Globus pallidus (tissue), 1 donor: ENCODE results near the gene NDUFB3.
"Not testable (repeated sequence)": the region's sequence is repeated elsewhere in the genome, so short reads cannot be mapped to it uniquely, and the experiment has no call there.

ENCODE experiments used
- DNase-seq: peaks from one replicate; pipeline ENCODE4 v3.0.0-alpha.2; 2015; ENCODE audit warnings: low spot score

Gene NDUFB3

DNA sequence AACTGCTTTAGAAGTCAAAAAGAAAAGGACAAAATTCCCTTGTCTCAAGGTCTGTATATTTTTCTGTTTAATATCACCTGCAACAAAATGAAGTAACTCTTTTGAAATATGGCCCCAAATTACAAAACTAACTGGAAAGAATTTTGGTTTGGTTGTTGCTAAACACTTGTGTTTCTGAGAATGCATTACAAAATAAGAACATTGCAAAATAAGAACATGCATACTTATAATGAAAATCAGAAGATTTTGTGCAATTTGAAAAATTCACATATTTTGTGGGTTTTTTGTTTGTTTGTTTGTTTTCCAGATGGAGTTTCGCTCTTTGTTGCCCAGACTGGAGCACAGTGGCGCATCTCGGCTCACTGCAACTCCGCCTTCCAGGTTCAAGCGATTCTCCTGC is 21.8 kb downstream of the NDUFB3 start:
- DNase-seq: no peak

- no peak for DNase-seq
Measured at GRCh38 chr2:201100497-201100896, 28.7 kb downstream of the NDUFB3 start.

- no peak for DNase-seq
Measured at GRCh38 chr2:201105759-201106158, 34.0 kb downstream of the NDUFB3 start.

DNA sequence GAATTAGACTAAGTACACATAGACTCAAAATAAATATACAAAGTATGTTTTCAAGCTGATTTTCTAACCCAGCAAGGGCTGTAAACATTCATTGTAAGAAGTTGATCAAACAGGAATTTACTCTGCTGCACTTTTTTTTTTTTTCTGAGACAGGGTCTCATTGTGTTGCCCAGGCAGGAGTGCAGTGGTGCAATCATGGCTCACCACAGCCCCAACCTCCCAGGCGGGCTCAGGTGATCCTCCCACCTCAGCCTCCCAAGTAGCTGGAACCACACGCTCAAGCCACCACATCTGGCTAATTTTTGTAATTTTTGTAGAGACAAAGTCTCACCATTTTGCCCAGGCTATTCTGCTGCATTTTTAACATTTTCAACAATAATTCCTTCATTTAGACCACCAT is 35.8 kb downstream of the NDUFB3 start:
- DNase-seq: no peak

DNA sequence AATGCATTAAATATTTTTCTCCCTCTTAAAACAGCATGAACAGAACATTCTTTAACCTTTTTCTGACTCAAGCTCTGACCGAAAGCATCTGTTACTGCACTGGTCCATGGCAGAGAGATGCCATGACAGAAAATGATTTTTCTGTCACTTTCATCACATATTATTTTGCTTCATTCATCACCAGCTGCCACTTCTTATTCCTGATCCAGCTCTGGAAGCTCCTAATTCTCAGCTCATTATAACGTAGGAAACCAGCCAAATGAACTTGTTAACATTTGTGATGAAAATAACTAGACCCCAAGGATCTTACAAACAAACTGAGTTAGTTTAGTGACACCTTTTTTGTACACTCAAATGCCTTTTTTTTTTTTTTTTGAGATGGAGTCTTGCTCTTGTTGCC is 36.5 kb downstream of the NDUFB3 start:
- DNase-seq: no peak

- no peak for DNase-seq
Measured at GRCh38 chr2:201109186-201109585, 37.4 kb downstream of the NDUFB3 start.

DNA sequence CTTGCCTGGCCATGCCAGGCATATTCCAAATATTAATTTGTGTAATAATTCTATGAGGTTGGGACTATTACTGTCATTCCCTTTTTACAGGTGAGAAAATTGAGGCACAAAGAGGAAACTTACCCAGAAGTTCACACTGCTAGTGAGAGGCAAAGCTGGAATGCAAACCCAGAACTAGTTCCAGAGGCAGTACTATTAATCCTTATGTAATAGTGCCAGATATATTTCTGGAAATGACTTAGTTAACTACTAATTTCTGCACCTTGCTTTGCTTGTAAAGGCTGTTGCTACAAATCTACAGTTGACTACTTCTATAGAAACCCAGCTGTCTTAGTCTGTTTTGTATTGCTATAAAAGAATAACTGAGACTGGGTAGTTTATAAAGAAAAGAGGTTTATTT is 38.8 kb downstream of the NDUFB3 start:
- no peak for DNase-seq

DNA sequence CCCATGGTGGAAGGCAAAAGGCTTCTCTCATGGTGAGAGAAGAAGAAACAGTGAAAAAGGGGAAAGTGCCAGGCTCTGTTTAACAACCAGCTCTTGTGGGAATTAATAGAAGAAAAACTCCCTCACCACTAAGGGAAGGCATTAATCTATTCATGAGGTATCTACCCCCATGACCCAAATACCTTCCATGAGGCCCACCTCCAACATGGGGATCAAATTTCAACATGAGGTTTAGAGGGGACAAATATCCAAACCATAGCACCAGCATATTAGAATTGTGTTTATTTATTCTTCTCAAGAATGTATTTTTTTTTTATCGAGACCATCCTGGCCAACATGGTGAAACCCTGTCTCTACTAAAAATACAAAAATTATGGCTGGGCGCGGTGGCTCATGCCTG is 39.3 kb downstream of the NDUFB3 start:
- DNase-seq: no peak

GRCh38 chr2:201114350-201114749 is 42.5 kb downstream of the NDUFB3 start:
- no peak for DNase-seq

DNA sequence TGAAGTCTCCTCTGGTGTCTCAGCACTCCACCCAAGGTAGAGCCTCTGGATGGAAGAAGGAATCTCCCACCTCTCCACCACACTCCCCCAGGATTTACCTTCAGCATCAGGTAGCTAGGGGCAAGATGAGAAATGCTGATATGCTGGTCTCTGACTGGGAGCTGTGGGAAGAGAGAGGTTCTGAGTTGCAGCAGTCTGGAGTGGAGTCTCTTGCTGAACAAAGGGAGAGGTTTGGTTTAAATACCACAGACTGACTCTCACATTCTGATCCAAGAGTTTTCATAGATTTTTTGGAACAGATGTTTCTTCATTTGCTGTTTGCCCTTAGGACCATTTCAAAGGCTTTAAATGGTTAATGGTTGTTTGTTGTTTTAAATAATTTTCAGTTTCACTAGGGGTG is 43.0 kb downstream of the NDUFB3 start:
- no peak for DNase-seq

DNA sequence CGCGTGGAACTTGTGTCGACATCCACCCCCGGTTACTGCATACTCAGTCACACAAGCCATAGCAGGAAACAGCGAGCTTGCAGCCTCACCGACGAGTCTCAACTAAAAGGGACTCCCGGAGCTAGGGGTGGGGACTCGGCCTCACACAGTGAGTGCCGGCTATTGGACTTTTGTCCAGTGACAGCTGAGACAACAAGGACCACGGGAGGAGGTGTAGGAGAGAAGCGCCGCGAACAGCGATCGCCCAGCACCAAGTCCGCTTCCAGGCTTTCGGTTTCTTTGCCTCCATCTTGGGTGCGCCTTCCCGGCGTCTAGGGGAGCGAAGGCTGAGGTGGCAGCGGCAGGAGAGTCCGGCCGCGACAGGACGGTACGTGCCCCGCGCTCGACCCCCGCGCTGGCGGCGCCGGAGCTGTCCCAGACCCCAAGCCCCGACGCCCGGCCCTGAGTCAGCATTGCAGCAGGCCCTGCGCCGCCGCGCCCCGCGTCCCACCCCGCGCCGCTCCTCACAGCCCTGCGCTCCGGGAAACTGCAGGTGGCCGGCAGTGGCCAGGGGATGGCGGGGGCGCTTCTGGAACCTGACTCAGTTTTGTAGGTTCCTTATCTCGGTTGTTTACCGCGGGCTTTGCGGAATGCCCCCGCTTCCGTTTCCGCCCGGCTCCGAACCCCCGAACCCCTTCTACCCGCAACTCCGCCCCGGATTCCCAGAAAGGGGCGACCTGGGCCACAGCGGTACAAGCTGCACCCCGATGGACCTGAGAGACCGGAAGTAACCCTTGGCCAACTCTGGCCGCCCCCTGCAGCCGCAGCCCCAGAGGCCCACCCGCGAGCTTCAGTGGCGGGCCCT is 44.5 kb downstream of the NDUFB3 start, which contains the start of gene CFLAR:
TSS of gene CFLAR (plus strand) at position 50 of the 844 bp plus-strand sequence. CDS start 13,702 bp downstream, outside the sequence.
- peak; percentile 69 for DNase-seq

DNA sequence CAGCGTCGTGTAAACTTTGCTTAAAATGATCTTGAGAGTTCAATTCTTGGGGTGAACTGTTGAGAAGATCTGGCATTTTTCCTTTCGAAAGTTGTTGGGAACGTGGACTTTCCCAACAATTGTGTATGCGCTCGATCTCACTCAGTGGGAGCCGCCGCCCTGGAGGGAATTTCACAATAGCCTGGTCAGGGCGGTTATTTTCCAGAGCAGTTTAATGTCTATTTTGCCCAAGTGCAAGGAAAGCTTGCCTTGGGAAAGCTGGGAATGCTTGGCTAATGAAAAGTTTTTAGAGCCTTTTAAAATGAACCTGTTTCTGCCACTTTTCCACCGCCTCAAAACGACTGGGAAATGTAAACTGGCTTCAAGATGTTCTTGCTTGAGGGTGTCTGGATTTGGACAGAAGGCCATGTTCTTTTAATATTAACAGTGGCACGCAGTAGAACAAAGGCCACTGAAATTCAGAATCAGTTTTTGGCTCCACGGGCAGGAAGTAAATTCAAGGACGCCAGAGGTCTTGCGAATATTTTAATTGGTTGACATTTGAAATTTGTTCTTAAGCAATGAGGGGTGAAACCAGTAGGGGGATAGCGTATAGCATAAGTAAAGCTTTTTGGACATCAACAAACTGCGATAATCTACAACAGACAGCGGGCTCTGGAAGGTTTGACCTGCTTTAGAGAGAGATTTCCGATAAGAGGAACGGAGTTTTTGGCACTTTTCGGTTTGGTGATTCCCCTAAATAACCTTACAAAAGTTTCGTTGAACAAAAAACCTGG is 45.3 kb downstream of the NDUFB3 start:
- peak; percentile 68 for DNase-seq

DNA sequence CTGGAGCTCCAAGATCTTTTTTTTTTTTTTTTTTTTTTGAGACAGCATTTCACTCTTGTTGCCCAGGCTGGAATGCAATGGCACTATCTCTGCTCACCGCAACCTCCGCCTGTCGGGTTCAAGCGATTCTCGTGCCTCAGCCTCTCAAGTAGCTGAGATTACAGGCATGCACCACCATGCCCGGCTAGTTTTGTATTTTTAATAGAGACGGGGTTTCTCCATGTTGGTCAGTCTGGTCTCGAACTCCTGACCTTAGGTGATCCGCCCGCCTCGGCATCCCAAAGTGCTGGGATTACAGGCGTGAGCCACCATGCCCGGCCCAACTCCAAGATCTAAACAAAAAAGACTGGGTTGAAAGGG is 45.9 kb downstream of the NDUFB3 start:
- not testable (repeated sequence) for DNase-seq

GRCh38 chr2:201118121-201118960 is 46.5 kb downstream of the NDUFB3 start:
- DNase-seq: peak; percentile 83

DNA sequence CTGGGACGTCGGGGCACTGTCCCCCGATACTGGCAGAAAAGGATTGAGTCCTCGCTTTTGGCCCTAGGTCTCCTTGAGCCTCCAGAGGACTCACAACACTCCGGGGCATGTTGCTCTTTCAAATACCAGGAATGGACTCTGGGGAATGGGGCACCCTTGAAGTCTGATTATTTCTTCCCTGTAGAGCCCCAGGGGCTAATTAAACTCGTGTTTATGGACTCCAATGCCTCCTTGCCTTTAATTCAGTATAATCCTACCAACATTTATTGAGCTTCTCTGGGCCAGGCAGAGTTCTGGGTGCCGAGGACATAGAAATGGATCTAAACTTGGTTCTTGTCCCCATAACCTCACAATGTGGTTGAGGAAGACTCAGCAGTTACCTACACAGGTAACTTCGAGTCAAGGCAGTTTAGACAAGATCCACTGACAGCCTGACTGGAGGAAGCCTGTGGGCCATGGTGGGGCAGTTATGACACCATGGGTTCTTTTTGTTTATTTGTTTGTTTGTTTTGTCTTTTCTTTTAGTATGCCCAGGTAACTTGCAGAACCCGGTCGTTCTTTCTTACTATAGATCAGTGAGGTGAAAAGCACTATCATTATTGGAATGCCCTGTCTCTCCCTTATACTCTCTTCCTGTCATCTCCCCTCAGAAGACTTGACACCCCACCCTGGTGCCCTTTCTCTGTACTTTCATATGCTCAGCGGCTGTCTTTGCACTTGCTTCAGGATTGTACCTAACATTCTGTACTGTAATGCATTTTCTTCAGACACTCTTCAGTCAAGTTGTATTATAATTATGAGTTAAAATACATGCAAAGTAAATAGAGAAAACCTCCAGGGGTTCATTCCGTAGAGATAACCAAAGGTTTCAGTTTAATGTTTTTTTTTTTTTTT is 47.4 kb downstream of the NDUFB3 start:
- DNase-seq: no peak

DNA sequence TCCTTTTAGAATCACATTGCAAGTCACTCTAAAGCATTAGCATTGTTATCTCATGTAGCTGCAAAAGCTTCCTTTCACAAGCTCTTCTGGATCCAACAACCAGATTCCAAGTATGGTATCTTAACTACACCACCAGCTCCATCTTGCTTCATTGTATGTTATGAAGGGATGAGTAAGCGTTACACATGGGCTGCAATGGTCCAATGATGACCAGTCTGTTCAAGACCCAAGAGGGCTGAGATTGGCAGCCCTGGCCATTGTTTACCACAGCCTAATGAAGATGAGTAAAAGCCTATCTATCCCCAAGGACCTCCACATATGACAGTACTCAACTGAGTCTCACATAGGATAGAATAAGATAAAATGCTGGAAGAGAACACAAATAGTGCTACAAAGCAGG is 50.5 kb downstream of the NDUFB3 start:
- no peak for DNase-seq

DNA sequence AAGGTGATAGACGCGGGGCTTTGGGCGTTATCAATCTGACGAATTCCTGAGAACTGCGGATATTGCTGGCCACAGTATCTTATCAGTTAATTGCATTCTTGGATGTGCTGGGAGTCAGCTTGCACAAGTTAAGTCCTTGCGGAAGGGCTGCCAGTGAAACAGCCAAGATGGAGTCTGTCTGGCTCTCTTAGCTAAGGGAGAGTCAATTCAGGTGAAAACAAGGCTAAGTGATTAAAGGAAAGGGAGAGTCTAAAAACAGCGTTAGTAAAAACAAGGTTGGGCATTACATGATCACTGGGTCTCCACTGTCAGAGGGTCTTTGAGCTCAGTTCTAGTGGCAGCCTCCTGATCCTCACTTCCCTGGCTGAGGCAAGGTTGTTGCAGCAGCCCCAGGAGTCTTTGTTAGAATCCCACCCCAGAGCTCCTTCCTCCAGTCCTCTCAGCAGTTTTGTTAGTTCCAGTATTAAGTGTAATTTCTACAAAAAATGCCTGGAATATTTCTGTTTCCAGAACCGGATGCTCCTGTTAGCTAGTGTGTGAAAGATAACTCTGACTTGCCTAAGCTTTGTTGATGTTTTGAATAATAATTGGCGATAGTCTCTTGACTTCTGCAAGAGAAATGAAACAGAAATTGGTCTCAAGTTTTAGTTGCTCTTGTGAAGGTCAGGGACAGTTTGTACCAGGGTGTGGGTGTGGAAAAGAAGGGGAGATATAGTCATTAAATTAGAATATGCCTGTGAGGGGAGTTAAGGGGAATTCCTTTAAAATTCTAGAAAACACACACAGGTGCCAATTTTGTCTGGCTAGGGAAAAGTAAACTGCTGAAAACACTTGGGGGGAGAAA is 54.7 kb downstream of the NDUFB3 start:
- DNase-seq: no peak

GRCh38 chr2:201127152-201127511 is 55.3 kb downstream of the NDUFB3 start:
- no peak for DNase-seq

- DNase-seq: peak; percentile 80
Measured at GRCh38 chr2:201127570-201127969, 55.8 kb downstream of the NDUFB3 start.

DNA sequence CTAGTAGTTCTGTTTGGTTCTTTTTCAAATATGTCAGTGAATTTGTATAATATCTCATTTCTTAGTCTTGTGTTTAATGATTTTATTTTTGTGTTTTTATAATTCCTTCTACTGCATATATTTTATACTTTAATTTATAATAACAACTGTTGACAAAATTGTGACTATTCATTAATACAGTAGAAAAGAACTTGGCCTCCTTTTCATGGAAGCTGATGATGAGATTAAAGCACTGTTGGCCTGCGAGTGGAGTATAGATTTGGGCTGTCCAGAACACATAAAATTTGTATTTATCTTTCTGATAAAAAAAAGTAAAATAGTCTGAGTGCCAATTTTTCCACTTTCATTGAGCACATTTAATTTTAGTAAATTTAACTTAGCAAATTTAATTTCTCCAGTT is 56.2 kb downstream of the NDUFB3 start:
- no peak for DNase-seq
